C4-2B (cell line): ENCODE data around the gene CHMP4A.

Experiments used
- H3K27ac ChIP-seq: fragments of 450-650 bp; 2 replicates; pipeline ENCODE4 v1.5.1; 2017
- CTCF ChIP-seq: fragments of 450-650 bp; conservative IDR thresholded peaks from 2 replicates; pipeline ENCODE4 v1.5.1; 2017; ENCODE audit warnings: mild to moderate bottlenecking
- ZFX ChIP-seq: fragments of 450-650 bp; IDR thresholded peaks from 2 replicates; pipeline ENCODE4 v1.6.1; 2017

Gene CHMP4A

DNA sequence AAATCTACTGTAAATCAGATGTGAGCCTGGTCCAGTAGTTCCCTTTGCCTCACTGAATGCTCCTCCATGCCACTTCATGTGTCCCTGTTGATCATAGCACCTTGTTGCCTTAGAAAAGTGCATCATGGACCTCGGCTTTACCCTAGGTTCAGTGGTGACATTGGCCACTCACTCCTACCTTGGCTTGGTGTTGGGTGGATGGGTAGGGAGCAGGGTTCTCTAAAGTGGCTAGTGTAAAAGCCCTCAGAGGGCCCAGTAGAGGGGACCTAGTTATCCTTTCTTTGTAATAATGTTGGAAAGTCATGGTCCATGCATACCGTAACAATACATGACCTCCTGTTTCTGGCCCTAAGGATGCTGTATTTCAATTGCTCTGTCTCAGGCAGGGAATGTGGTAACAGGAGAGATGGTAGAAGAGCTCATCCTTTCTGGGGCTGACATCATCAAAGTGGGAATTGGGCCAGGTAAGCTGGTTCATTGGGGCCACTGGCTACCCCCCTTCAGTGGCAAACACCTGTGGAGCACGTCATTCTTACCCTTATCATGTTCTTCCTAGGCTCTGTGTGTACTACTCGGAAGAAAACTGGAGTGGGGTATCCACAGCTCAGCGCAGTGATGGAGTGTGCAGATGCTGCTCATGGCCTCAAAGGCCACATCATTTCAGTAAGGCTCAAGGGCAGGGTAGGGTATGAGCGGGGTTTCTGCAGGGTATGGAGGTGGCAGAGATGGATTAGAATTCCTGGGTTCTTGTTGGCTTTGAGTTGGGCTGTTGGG is 23.6 kb upstream of the CHMP4A start:
- TF ChIP-seq CTCF = no peak
- no peak for TF ChIP-seq ZFX
- no peak overlapping the region for H3K27ac ChIP-seq

GRCh38 chr14:24235804-24236688 is 22.8 kb upstream of the CHMP4A start:
- H3K27ac ChIP-seq = no peak overlapping the region
- TF ChIP-seq CTCF (no peak), ZFX (no peak)

DNA sequence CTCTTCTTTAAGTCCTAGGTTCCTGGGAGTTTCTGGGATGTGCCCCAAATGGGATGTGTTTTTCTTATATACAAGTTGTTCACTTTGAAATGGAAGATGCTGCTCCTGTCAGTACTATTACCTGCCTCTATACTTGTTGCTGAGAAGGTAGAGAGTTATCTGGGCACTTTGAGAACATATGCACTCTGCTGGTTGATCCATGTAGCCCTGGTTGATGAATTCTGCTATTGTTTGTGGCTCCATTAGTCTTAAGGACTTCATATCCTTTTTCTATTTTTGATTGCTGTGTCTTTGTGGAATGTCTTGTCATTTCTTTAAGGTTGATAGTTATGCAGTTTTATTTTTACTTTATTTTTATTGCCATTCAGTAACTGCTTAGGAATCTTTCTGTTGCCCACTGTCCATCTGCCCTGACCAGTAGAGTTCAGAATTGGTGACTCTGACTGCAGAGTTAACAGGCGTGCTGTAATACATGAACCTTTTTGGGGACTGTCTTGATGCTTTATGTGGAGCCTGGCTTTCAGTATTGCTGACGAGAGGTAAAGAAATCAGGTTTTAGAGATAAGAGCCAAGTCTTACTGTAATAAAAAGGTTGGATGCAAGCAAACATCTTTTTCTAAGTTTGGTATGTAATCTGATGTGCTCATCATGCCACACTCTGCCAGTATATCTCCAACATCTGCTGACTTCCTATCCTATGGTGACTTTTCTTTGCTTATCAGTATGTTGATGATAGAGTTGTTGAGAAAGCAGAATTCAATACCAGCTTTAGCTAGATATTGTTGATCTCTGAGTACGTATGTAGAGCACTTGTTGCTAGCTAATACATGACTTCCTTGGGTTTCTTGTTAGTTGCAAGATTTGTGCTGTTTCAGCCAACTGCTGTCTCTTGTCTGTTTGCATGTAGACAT is 21.1 kb upstream of the CHMP4A start:
- TF ChIP-seq CTCF = no peak
- no peak for TF ChIP-seq ZFX
- H3K27ac ChIP-seq = no peak overlapping the region

GRCh38 chr14:24233538-24233866 is 20.2 kb upstream of the CHMP4A start:
- TF ChIP-seq CTCF = no peak
- no peak for TF ChIP-seq ZFX
- H3K27ac ChIP-seq = peak overlapping the region; percentile 90

- peak; percentile 47 for TF ChIP-seq ZFX
- TF ChIP-seq CTCF = no peak
- H3K27ac ChIP-seq = peak within 1 kb of the TSS; percentile 90
Measured at GRCh38 chr14:24232645-24233537, 19.6 kb upstream of the CHMP4A start, which contains the start of gene GMPR2. TSS of gene GMPR2 (plus strand) at chr14:24232929. CDS start at chr14:24233254, 325 bp downstream.

GRCh38 chr14:24232121-24232644 is 18.9 kb upstream of the CHMP4A start, which contains the start of gene NEDD8:
TSS of gene NEDD8 (minus strand) at chr14:24232367. CDS start at chr14:24232267, 100 bp downstream.
- TF ChIP-seq CTCF = no peak
- no peak for TF ChIP-seq ZFX
- H3K27ac ChIP-seq = peak within 1 kb of the TSS; percentile 90
